ENCODE measurements around the gene TOMM6. TPM values are rescaled to one million over a fixed set of nuclear protein-coding genes. Genes with fewer than 3 reads are reported as not detected.
"Not testable (repeated sequence)": the region's sequence is repeated elsewhere in the genome, so short reads cannot be mapped to it uniquely, and the experiment has no call there.

TOMM6 gene
- total RNA-seq, 1 donor from 2014 or later: 122 TPM

- DNase-seq (ENCODE audit: low spot score): peak; percentile 43
Observed at GRCh38 chr6:41763470-41763869, 24.0 kb upstream of the TOMM6 start.

- not testable (repeated sequence) for DNase-seq (ENCODE audit: low spot score)
Observed at GRCh38 chr6:41766043-41766664, 21.3 kb upstream of the TOMM6 start.

GRCh38 chr6:41767112-41767833 lies 20.2 kb upstream of the TOMM6 start:
- peak; percentile 75 for DNase-seq (ENCODE audit: low spot score)

- DNase-seq (ENCODE audit: low spot score): no peak
Observed at GRCh38 chr6:41768545-41769308, 18.8 kb upstream of the TOMM6 start.

GRCh38 chr6:41769376-41769775 lies 18.1 kb upstream of the TOMM6 start:
- DNase-seq (ENCODE audit: low spot score): no peak

GRCh38 chr6:41770381-41771057 lies 17.0 kb upstream of the TOMM6 start:
- no peak for DNase-seq (ENCODE audit: low spot score)

- DNase-seq (ENCODE audit: low spot score): no peak
Observed at GRCh38 chr6:41771058-41771983, 16.2 kb upstream of the TOMM6 start.

- no peak for DNase-seq (ENCODE audit: low spot score)
Observed at GRCh38 chr6:41774841-41775240, 12.7 kb upstream of the TOMM6 start.

GRCh38 chr6:41775293-41775882 lies 12.1 kb upstream of the TOMM6 start:
- no peak for DNase-seq (ENCODE audit: low spot score)

- no peak for DNase-seq (ENCODE audit: low spot score)
Observed at GRCh38 chr6:41777551-41778285, 9.8 kb upstream of the TOMM6 start.

GRCh38 chr6:41778895-41779294 lies 8.6 kb upstream of the TOMM6 start:
- DNase-seq (ENCODE audit: low spot score): no peak

GRCh38 chr6:41779336-41779735 lies 8.2 kb upstream of the TOMM6 start:
- DNase-seq (ENCODE audit: low spot score): no peak

GRCh38 chr6:41779788-41780550 lies 7.5 kb upstream of the TOMM6 start, which contains the start of gene FRS3:
Gene FRS3 (minus strand): TSS chr6:41779900. CDS start chr6:41776987, 2,913 bp downstream.
- DNase-seq (ENCODE audit: low spot score): peak; percentile 97

GRCh38 chr6:41780551-41781365 lies 6.7 kb upstream of the TOMM6 start, which contains the start of gene PRICKLE4:
Gene PRICKLE4 (plus strand): TSS chr6:41780782. CDS start chr6:41783474, 2,692 bp downstream.
- peak; percentile 59 for DNase-seq (ENCODE audit: low spot score)

- DNase-seq (ENCODE audit: low spot score): no peak
Observed at GRCh38 chr6:41781366-41781730, 6.1 kb upstream of the TOMM6 start.

- DNase-seq (ENCODE audit: low spot score): no peak
Observed at GRCh38 chr6:41783106-41783780, 4.3 kb upstream of the TOMM6 start.

- no peak for DNase-seq (ENCODE audit: low spot score)
Observed at GRCh38 chr6:41784581-41785171, 2.8 kb upstream of the TOMM6 start.

Measured in umbilical cord (tissue), 2 donors.